ENCODE data around the gene SLC35F1.
A peak's percentile ranks its signal among the peaks of the same experiment; 100 is the strongest.

SLC35F1 gene

DNA sequence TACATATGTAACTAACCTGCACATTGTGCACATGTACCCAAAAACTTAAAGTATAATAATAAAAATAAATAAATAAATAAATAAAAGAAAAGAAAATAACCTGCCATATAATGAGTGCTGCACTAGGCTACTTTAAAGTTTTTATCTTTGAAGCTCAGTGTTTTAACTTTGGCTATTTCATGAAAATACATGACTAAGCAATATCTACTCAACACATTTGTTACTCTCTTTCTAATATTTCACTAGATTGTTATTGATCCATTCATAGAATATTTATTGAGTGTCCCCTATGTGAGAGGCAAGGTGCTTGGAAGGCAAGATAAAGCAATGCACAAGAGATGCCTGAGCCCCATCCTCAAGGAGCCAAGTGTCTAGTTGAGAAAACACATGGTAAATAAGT lies 221.7 kb downstream of the SLC35F1 start:
- no peak for DNase-seq

GRCh38 chr6:118134206-118134605 lies 227.1 kb downstream of the SLC35F1 start:
- no peak for DNase-seq

DNA sequence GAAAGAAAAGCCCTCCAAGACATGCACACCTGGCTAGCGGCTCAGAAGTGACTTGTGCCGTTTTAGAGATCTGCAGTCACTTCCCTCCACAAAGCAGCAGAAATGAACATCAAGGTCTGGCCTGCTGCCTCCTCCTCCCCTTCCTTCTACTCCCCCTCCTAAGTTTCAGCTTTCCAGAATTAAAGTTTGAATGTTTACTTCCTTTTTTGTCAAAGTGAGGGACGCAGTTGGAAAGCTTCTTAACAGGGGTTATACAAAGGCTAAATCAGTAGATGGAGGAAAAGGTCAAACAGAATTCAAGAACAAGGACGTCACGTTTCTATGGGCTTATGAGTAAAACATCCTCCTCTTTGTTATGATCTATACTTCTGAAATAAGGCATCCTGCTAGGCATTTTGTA lies 227.7 kb downstream of the SLC35F1 start:
- DNase-seq = no peak

GRCh38 chr6:118135371-118135770 lies 228.3 kb downstream of the SLC35F1 start:
- DNase-seq = peak; percentile 14

DNA sequence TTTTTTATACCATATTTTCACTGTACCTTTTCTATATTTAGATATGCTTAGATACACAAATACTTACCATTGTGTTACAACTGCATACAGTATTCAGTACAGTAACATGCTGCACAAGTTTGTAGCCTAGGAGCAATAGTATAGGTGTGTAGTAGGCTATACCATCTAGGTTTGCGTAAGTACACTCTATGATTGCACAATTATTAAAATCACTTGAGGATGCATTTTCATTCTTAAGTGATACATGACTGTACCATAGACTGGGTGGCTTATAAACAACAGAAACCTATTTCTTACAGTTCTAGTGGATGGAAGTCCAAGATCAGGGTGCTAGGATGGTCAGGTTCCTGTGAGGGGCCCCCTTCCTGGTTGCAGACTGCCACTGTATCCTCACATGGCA lies 234.1 kb downstream of the SLC35F1 start:
- DNase-seq = no peak

- DNase-seq = no peak
Observed at GRCh38 chr6:118146584-118146983, 239.5 kb downstream of the SLC35F1 start.

DNA sequence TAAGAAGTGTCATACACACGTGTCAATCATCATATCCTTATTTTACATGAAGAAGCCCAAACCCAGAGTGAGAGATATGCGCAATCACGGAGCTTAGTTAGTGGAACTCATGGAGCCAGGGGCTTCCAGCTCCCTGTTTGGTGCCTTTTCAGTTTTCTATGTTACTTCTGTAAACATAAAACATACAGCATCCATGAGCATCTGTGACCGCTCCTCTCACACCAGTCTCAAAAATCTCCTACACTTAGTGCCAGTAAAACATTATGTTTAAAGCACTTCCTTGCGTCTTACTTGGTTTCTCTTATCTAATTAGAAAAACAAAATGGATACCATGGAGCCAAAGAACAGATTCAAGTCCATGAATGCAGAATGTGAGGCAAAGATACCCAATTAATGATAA lies 240.4 kb downstream of the SLC35F1 start:
- DNase-seq = no peak

DNA sequence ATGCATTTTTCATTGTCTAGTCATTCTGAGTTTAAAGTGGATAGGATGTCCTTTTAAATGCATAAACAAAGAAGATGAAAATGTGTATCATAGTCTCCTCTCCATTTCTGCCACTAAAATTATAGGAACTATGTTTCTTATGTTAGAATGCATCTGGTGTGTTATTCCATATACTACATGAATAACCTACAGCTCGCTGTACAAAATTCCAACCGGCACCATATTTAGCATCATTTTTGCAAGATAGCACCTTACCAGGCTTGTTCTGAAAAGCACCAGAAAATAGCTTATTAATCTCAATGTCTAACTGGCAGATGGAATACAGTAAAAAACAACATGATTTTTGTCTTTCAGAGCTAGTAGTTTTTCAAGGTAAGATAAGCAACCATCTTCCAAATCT lies 241.5 kb downstream of the SLC35F1 start:
- DNase-seq = no peak

DNA sequence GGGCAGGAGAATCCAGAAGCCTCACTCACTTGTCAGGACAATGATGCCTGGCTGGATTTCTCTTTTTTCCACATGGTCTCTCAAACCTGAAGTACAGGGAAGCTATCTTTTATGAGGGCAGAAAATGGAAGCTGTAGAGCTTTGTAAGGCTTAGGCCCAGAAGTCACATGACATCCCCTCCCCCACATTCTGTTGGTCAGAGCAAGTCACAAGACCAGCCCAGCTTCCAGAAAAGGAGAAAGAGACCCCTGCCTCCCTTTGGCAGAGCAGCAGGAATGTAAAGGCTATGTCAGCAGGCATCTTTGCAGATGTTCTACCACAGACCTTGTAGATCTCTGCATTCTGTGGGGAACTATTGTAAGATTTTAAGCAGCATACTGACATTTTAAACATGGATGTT lies 245.5 kb downstream of the SLC35F1 start:
- DNase-seq = no peak

- DNase-seq = no peak
Observed at GRCh38 chr6:118161343-118161742, 254.3 kb downstream of the SLC35F1 start.

- DNase-seq = no peak
Observed at GRCh38 chr6:118163542-118163941, 256.5 kb downstream of the SLC35F1 start.

DNA sequence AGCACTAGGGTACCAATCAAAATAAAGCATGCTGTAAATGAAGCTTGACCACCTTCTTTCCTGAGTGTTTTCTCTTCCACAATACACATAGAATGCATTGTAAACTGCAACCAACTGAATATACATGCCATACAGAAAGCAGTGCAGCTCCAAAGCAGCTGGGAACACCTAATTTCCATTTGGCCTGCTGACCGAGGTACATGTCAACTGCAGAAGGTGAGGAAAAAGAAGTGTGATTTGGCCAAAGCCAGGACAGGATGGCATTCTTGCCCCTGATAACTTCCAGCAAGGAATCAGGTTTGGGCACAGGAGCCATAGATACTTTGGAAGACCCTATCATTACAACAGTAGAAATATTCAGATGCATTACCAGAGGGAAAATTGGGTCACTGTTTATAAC lies 258.4 kb downstream of the SLC35F1 start:
- DNase-seq = no peak

DNA sequence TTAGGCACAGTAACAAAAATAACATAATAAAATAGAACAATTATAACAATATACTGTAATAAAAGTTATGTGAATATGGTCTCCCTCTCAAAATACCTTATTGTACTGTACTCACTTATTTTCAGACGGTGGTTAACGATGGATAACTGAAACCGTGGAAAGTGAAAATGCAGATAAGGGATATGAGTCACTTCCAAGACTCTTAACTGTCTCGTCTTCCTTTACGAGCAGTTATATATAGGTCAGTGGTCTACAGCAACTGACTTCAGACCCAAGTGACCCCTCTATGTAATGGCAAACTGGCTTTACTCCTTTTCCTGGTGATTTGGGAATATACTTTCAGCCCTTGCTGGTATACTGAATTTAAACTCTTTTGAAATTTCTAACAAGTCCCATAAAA lies 261.4 kb downstream of the SLC35F1 start:
- DNase-seq = no peak

DNA sequence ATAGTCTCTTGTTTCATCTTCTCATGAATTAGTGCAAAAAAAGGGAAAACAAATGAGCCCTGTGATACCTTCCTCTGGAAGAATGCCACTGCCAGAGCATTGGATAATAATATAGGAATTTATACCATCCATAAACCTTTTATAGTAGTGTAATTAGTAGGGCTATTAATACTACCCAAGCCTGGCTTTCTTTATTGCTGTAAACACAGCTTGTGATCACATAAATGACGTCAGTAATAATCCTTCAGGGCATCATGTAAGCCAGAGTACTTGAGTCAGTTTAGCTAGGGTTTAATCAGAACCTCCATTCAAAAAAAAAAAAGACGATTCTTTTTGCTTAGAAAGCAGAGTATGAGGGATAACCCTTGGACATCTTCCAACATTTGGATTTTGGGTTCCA lies 264.8 kb downstream of the SLC35F1 start:
- DNase-seq = peak; percentile 57

DNA sequence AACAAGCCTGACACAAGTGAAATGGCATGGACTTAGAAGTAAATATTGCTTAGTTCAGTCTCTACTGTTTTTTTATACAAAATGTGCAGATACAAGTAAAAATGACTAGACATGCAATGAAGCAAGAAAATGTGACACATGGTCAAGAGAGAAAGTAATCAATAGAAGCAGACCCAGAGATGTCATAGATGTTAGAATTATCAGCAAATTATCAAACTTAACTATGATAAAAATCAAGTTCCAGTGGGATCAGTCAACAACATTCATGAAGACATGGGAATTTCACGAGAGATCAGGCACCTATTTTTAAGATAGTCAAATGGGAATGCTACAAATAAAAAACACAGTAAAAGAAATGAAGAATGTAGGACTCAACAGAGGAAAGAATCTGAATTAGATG lies 267.0 kb downstream of the SLC35F1 start:
- DNase-seq = no peak

DNA sequence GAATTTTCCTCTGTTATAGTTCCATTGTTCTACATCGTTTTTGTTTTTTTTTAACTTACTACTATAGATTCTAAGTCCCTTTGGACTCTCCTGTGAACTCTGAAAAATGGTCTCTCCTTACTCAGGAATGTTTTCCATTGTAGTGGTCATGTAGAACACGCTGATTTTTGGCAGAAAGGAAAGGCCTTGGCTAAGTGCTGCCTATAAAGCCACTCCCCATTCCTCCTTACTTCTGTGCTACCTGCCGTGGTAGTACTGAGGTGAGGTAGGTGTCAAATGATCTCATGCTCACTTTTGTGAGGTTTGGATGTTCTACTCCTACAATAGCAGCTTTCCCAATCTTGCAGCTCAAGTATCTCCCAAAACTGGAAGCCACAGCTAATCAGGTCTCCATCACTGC lies 270.7 kb downstream of the SLC35F1 start:
- DNase-seq = no peak

- no peak for DNase-seq
Observed at GRCh38 chr6:118179048-118179447, 272.0 kb downstream of the SLC35F1 start.

- DNase-seq = peak; percentile 79
Observed at GRCh38 chr6:118186672-118187567, 279.9 kb downstream of the SLC35F1 start.

DNA sequence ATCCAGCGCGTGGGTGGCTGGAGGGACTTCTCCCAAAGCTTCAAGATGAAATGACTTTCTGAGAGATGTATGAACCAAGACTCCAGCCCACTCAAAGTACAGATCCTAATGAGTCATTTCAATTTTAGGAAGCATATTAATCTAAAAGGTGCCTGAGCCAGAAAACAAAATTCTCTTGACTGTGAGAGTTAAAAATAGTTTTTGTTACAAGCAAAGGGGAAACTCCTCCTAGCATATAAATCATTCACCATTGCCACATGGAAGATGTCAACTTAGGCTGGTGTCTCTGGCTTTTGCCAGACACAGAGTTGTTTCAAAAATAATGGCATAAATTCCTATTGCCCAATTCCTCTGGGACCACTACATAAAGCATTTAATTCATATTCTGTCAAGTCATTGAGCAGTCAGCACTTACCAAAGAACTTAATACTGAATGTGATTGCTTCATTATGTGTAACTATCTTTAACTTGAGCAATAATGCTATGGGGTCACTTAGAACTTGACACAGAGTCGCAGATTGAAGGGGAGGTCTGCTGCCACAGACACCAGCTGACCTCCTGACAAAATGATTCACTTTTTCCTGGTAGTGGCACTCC lies 280.6 kb downstream of the SLC35F1 start:
- DNase-seq = peak; percentile 26

GRCh38 chr6:118188561-118188960 lies 281.5 kb downstream of the SLC35F1 start:
- DNase-seq = no peak

DNA sequence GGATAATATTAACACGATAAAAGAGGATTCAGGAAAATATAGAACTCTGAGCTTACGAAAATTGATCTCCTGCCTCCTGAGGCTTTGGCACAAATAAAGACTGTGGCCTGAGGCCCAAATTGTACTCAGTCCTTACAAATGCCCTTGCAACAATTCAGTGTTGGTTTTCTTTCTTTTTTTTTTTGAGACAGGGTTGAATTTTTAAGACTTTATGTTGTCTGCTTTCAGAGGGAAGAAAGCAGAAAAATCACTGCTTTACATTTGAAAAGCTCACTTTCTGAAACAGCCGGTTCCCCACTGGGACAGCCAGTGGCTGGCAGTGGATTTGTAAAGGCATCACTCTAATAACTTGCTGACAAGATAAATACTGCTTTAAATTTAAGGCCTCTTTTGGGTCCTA lies 290.5 kb downstream of the SLC35F1 start:
- DNase-seq = no peak

GRCh38 chr6:118198746-118199145 lies 291.7 kb downstream of the SLC35F1 start:
- DNase-seq = peak; percentile 49

GRCh38 chr6:118200160-118200559 lies 293.1 kb downstream of the SLC35F1 start:
- no peak for DNase-seq

GRCh38 chr6:118202517-118202916 lies 295.5 kb downstream of the SLC35F1 start:
- DNase-seq = no peak

DNA sequence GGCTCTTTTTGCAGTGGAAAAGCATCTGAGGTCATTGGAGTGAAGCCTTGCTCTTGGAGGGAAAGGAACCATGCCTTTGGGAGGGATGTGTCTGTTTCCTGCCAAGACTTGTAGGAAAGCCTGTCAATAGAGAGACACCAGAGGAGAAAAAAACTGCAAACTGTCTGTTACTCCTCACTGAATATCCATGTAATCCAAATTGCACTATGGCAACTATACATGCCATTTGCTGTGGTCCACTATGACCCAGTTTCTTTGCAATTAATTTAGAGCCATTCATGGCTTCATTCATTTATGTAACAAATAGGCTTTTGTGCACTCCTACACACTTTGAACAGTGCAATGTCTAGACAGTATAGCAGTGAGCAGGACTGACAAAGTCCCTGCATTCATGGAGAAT lies 296.5 kb downstream of the SLC35F1 start:
- DNase-seq = no peak

All from NCI-H69 (cell line).